Esophagus muscularis mucosa (tissue), 4 donors: Measurements from ENCODE around the gene ANAPC15. TPM values are rescaled to one million over a fixed set of nuclear protein-coding genes. Genes with fewer than 3 reads are reported as not detected.

Source experiments
- DNase-seq: peaks from one replicate; pipeline ENCODE4 v3.0.0-alpha.2; 2017; ENCODE audit errors: extremely low spot score
- H3K27ac ChIP-seq, 4 donors: fragments of 200-600 bp; sonication (generic); replicated peaks in 1 of 4; 1 replicate in 3 of 4; 2 replicates in 1 of 4; pipeline ENCODE4 v1.5.1; 2016 to 2019; ENCODE audit warnings: mild to moderate bottlenecking in 1 of 4
- H3K27me3 ChIP-seq, 4 donors: fragments of 200-600 bp; sonication (generic); one replicate each; pipeline versions ENCODE4 v1.5.1 to v1.6.0; 2016 to 2019
- H3K36me3 ChIP-seq, 4 donors: fragments of 200-600 bp; sonication (generic); one replicate each; pipeline ENCODE4 v1.5.1; 2016 to 2019
- H3K4me1 ChIP-seq, 4 donors: fragments of 200-600 bp; sonication (generic); one replicate each; pipeline ENCODE4 v1.5.1; 2016 to 2019
- H3K4me3 ChIP-seq, 4 donors: fragments of 200-600 bp; sonication (generic); 1 replicate in 2 of 4; 2 replicates in 2 of 4; pipeline ENCODE4 v1.5.1; 2016 to 2019; ENCODE audit warnings: mild to moderate bottlenecking in 4 of 4, moderate library complexity in 1 of 4
- H3K9me3 ChIP-seq, 4 donors: fragments of 200-600 bp; sonication (generic); 1 replicate in 3 of 4; 2 replicates in 1 of 4; pipeline ENCODE4 v1.5.1; 2016 to 2019
- EP300 ChIP-seq: sonication (generic); formaldehyde crosslinking; IDR thresholded peaks from one replicate; pipeline ENCODE4 v1.6.1; 2017; ENCODE audit warnings: antibody characterized with exemption
- POLR2A ChIP-seq: fragments of 450-650 bp; IDR thresholded peaks from one replicate; pipeline ENCODE4 v1.6.1; 2017; ENCODE audit warnings: antibody characterized with exemption, moderate library complexity, mild to moderate bottlenecking, low read depth
- POLR2AphosphoS5 ChIP-seq, 2 donors: sonication (generic); formaldehyde crosslinking; IDR thresholded peaks; one replicate each; pipeline ENCODE4 v1.6.1; 2017; ENCODE audit warnings: antibody characterized with exemption in 2 of 2
- WGBS: methylation state at CpG from one replicate; pipeline ENCODE4 v1.1.5; 2018; 5-methylcytosine and 5-hydroxymethylcytosine counted together
- intact Hi-C: fragments of 100-400 bp; cut with DNase I; formaldehyde crosslinking; loops from one replicate; pipeline ENCODE4 v1.15.1; 2023
- total RNA-seq, 4 donors: library from RNA; depleted of rRNA; stranded (reverse); fragments of >200 nt; gene quantifications; one replicate each; pipeline versions ENCODE4 v1.1.0 to v1.2.1, GENCODE V29; 2016
- TF ChIP-seq, protein P1 (sequence below), 3 experiments: fragments of 200-600 bp in 2 of 3; fragments of 450-650 bp in 1 of 3; sonication (generic) in 2 of 3; IDR thresholded peaks; one replicate each; pipeline ENCODE4 v1.5.1; 2017 to 2019; ENCODE audit warnings: antibody characterized with exemption in 3 of 3, mild to moderate bottlenecking in 2 of 3, moderate library complexity in 1 of 3

ANAPC15 gene
- total RNA-seq, 4 donors from 2014 or later: 43.5 to 58.1 (median 48.1) TPM

DNA sequence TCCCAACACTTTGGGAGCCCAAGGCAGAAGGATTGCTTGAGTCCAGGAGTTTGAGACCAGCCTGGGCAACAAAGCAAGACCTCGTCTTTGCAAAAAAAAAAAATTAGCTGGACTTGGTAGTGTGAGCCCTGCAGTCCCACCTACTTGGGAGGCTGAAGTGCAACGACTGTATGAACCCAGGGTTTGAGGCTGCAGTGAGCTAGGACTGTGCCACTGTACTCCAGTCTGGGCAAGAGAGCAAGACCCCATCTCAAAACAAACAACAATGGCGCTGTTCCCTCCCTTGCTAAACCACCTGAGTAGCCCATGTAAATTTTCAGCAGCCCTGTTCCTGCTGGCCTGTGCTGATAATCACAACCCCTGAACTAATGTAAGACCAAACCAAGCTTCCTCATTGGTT, 12.5 kb downstream of the ANAPC15 start:
- WGBS: 93% methylated on average over 3 of the region's 3 CpGs
- H3K4me3 ChIP-seq: no peak overlapping the region
- DNase-seq: no peak
- H3K27ac ChIP-seq: no peak overlapping the region
- intact Hi-C loops: no loop called here
- H3K27me3 ChIP-seq: no peaks in the 10 kb centered on the region
- H3K36me3 ChIP-seq: peaks cover 23 to 52% (median 52%) of the 10 kb centered on the region in 4 donors
- H3K9me3 ChIP-seq: no peaks in the 10 kb centered on the region
- peaks cover 35 to 48% (median 39%) of the 10 kb centered on the region in 4 donors for H3K4me1 ChIP-seq
- TF ChIP-seq POLR2A: no peak
- TF ChIP-seq POLR2AphosphoS5 (IDR thresholded peaks at IDR 0.05): no peak
- TF ChIP-seq EP300: no peak
- TF ChIP-seq, protein P1, sequence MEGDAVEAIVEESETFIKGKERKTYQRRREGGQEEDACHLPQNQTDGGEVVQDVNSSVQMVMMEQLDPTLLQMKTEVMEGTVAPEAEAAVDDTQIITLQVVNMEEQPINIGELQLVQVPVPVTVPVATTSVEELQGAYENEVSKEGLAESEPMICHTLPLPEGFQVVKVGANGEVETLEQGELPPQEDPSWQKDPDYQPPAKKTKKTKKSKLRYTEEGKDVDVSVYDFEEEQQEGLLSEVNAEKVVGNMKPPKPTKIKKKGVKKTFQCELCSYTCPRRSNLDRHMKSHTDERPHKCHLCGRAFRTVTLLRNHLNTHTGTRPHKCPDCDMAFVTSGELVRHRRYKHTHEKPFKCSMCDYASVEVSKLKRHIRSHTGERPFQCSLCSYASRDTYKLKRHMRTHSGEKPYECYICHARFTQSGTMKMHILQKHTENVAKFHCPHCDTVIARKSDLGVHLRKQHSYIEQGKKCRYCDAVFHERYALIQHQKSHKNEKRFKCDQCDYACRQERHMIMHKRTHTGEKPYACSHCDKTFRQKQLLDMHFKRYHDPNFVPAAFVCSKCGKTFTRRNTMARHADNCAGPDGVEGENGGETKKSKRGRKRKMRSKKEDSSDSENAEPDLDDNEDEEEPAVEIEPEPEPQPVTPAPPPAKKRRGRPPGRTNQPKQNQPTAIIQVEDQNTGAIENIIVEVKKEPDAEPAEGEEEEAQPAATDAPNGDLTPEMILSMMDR (IDR thresholded peaks at IDR 0.05): no peak

DNA sequence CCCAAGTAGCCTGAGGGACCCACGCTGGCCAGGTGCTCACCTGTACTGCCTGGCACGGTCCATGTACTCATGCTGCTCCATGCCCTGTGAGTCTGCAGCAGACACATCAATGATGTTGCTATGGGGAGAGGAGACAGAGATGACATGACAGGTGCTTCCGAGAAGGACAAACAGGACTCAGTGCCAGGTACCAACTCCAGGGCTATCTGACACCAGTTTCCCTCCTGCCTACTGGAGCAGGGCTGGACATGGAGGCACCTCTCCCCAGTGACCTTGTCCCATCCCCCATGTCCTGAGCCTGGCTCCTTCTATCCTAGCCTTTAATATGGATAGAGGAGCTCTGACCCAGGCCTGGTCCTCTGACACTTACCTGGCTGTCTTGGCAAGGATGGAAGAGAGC, 13.8 kb downstream of the ANAPC15 start:
- intact Hi-C loops: no loop called here
- 93% methylated on average over 3 of the region's 3 CpGs for WGBS
- no peak for TF ChIP-seq POLR2A
- Histone ChIP-seq H3K9me3 (no peaks in the 10 kb centered on the region), H3K27me3 (no peaks in the 10 kb centered on the region), H3K27ac (no peak overlapping the region), H3K36me3 (peaks cover 33 to 64% (median 62%) of the 10 kb centered on the region in 4 donors), H3K4me3 (no peak overlapping the region), H3K4me1 (peaks cover 33 to 44% (median 36%) of the 10 kb centered on the region in 4 donors)
- DNase-seq: no peak

DNA sequence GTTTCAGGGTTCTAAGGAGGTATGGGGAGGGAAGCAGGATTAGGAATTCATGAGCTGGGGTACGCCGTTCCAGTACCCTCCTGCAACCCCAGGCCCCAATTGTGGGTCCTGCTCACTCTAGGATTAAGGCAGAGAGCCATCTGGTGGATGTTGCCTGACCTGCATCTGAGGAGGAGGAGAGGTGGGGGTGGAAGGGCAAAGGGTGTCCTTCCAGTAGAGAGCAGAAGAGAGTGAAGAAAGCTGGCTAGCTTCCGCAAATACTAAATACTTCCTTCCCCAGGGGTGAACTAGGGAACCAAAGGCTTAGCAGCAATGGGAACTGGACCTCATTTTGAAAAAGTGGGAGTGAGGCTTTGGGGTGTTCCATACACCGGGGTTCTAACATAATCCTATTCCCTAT, 21.2 kb downstream of the ANAPC15 start:
- Histone ChIP-seq H3K36me3 (peaks cover 13 to 61% (median 41%) of the 10 kb centered on the region in 4 donors), H3K9me3 (no peaks in the 10 kb centered on the region), H3K4me3 (no peak overlapping the region), H3K4me1 (peaks cover 10 to 15% (median 12%) of the 10 kb centered on the region in 4 donors), H3K27ac (peak overlapping the region; percentile 48 to 69 (median 56)), H3K27me3 (no peaks in the 10 kb centered on the region)
- DNase-seq: no peak
- TF ChIP-seq POLR2A (no peak), EP300 (no peak), POLR2AphosphoS5 (IDR thresholded peaks at IDR 0.05) (peak; percentile 53 to 55)
- TF ChIP-seq, protein P1 (IDR thresholded peaks at IDR 0.05): peak; percentile 89 to 95 (median 94)
- intact Hi-C loops: loop anchor here (2.0 kb wide), 1 partner anchor 66 kb away; no protein-coding TSS in a partner anchor
- WGBS: 29% methylated on average over 4 of the region's 4 CpGs

DNA sequence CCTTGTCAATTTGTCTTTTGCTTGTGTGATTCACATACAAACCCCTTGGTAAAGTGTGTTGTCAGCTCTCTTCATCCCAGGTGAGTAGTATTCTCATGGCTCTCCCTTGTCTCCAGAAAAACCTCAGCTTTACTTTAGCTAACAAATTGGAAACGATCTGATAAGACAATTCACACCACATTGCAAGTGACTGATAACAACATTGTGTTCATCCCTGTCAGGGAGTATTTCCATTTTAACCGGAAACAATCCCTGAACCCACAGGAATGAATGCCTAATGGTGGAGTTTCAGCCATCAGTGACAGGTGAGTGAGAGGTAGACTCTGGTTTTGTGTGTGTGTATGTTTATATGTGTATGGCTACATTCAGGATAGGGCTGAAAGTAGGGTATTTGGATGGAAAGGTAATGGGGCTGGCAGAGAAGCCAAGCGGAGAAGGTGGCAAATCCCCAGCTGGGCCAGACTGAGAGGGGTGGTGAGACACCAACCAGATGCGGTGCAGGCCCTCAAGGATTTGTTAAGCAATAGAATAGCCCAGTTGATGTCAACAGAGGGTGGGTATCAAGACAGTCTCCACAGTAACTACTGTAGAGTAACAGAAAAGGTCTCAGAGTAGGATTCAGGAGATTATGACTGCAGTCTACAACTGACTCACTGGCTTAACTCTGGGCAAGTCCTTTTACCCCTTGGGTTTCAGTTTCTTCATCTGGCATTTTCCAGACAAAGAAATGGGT, 24.3 kb downstream of the ANAPC15 start:
- DNase-seq: no peak
- H3K36me3 ChIP-seq: peaks cover 0 to 36% (median 19%) of the 10 kb centered on the region in 4 donors
- no peaks in the 10 kb centered on the region for H3K9me3 ChIP-seq
- H3K4me3 ChIP-seq: no peak overlapping the region
- no peaks in the 10 kb centered on the region for H3K27me3 ChIP-seq
- 79% methylated on average over 4 of the region's 4 CpGs for WGBS
- intact Hi-C loops: no loop called here
- no peak for TF ChIP-seq POLR2AphosphoS5 (IDR thresholded peaks at IDR 0.05)
- TF ChIP-seq POLR2A: no peak
- TF ChIP-seq EP300: no peak
- TF ChIP-seq, protein P1 (IDR thresholded peaks at IDR 0.05): no peak
- H3K27ac ChIP-seq: no peak overlapping the region
- H3K4me1 ChIP-seq: peaks cover 10 to 15% (median 12%) of the 10 kb centered on the region in 4 donors

DNA sequence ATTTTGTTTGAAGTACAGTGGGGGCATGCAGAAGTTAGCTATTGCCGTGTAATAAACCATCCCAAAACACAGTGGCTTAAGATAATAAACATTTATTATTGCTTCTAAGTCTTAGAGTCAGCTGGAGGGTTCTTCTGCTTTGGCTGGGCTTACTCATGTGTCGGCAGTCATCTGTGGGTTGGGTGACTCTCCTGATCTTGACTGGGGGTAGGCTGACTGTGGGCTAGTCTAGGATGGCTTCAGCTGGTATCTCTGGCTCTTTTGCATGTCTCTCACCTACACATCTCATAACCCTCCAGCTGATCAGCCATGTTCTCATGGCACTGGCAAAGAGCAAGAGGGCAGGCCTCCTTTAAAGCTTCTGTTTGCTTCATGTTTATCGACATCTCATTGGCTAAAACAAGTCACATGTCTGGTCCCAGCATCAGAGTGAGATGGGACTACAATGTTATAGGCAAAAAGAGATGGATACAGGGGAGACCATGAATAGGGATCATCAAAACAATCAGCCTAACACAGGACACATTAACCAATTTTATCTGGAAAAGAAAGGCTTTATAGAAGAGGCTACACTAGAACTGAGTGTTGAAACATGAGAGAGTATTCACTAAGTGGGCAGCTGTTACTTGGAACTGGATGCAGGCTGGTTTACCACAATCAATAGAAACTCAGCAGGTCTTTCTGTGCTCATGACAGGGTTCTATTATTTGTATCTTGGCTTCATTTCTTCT, 26.7 kb downstream of the ANAPC15 start:
- H3K4me3 ChIP-seq: no peak overlapping the region
- no peaks in the 10 kb centered on the region for H3K27me3 ChIP-seq
- TF ChIP-seq, protein P1 (IDR thresholded peaks at IDR 0.05): no peak
- no peak for TF ChIP-seq EP300
- no peak for TF ChIP-seq POLR2A
- intact Hi-C loops: no loop called here
- H3K27ac ChIP-seq: no peak overlapping the region
- H3K4me1 ChIP-seq: peaks cover 7 to 11% (median 10%) of the 10 kb centered on the region in 4 donors
- H3K9me3 ChIP-seq: no peaks in the 10 kb centered on the region
- no peak for DNase-seq
- peaks cover 0 to 35% (median 19%) of the 10 kb centered on the region in 4 donors for H3K36me3 ChIP-seq
- WGBS: 87% methylated on average over 3 of the region's 3 CpGs
